SH-SY5Y (cell line): ENCODE measurements around the gene BIRC6.

ENCODE experiments used
- GATA2 ChIP-seq: IDR thresholded peaks from 2 replicates; pipeline ENCODE4 v1.6.1; 2011; ENCODE audit warnings: mild to moderate bottlenecking, low read depth, low read length
- GATA3 ChIP-seq: IDR thresholded peaks from 2 replicates; pipeline ENCODE4 v1.6.1; 2011; ENCODE audit warnings: low read depth, mild to moderate bottlenecking, low read length, moderate library complexity

- TF ChIP-seq GATA2 (no peak), GATA3 (no peak)
These were observed 178.0 kb downstream of the BIRC6 start for GRCh38 chr2:32534831-32535230.
